GM12874 (cell line): ENCODE results near the gene SUGCT.

Experiments
- TF ChIP-seq, protein P1 (sequence below): IDR thresholded peaks from 2 replicates; pipeline ENCODE4 v1.5.1; 2011; ENCODE audit warnings: low read depth, mild to moderate bottlenecking, control low read depth, low read length, moderate library complexity; ENCODE audit not compliant: insufficient read depth

Gene SUGCT

DNA sequence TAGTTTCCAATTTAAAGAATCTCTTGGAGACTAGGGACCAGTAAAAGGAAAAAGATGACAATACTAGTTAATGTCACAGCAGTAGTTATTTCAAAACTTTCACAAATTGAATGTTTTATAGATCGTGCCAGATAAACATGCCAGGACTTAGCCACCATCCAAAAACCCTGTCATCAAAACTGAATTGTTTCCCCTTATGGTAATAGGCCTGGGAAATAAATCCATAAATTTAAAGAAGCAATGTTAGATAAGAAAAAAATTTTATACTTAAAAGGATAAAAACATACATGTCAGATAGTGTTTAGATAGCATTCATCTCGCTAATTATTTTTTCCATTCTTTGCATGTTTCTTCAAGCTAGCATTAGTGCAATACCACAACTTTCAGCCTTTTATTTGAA, 71.2 kb downstream of the SUGCT start:
- TF ChIP-seq, protein P1, sequence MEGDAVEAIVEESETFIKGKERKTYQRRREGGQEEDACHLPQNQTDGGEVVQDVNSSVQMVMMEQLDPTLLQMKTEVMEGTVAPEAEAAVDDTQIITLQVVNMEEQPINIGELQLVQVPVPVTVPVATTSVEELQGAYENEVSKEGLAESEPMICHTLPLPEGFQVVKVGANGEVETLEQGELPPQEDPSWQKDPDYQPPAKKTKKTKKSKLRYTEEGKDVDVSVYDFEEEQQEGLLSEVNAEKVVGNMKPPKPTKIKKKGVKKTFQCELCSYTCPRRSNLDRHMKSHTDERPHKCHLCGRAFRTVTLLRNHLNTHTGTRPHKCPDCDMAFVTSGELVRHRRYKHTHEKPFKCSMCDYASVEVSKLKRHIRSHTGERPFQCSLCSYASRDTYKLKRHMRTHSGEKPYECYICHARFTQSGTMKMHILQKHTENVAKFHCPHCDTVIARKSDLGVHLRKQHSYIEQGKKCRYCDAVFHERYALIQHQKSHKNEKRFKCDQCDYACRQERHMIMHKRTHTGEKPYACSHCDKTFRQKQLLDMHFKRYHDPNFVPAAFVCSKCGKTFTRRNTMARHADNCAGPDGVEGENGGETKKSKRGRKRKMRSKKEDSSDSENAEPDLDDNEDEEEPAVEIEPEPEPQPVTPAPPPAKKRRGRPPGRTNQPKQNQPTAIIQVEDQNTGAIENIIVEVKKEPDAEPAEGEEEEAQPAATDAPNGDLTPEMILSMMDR: no peak

DNA sequence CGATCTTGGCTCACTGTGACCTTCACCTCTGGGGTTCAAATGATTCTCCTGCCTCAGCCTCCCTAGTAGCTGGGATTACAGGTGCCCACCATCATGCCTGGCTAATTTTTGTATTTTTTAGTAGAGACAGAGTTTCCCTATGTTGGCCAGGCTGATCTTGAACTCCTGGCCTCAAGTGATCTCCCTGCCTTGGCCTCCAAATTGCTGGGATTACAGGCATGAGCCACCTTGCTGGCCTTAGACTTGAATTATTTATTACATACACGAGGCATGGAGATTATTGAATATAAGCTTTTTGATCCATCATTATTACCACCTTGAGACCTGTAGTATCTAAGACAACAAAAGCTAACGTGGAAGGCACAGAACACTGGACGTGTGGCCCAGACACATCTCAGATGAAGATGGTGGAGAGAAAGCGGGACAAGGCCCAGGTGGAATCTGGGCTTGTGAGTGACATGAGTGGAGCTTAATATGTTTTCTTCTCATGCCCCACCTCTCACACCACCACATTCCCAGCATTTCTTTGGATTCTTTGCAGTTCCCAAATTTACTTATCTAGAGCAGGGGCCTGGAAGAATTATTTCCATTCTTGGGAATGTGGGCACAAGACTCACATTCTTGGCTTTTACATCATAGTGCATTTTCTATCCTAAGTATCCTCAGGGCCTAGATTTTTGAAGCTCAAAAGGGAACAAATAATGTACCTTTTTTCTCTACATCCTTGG, 76.6 kb downstream of the SUGCT start:
- TF ChIP-seq, protein P1: no peak

- TF ChIP-seq, protein P1: no peak
Measured at GRCh38 chr7:40213291-40213690, 78.5 kb downstream of the SUGCT start.

DNA sequence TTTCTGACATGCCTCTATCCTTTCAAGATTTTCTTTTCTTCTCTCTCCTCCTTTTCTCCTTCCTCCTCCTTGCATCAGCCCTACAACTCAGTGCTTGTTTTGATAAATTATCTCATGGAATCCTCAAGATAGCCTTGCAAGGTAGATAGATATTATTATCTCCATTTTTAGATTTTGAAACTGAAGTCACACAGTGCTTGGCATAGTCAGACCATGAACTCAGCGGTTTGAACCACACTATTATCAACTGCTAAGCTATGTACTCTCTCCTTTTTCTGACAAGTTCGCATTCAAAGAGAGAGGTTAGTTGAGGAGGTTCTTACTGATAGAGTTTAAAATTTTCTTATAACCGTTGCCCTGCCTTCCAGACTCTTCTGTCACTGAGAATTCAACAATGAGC, 79.1 kb downstream of the SUGCT start:
- TF ChIP-seq, protein P1: no peak

DNA sequence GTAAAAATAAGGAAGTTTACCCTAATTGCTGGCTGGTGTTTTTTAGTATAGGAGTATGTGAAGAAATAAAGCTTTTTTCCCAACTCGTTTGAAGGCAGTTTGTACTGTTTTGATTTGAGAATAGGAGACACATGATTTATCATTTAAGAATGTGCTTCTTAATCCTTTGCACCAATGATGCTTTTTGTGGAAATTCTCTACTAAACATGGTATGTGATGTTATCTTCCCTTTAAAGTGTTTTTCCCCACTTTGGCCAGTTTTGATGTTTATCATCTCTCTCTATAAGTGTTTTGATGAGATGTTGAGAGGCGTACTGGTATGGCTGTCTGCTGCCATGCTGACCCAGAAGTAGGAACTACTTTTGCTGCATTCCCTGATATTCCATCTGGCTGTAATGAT, 85.1 kb downstream of the SUGCT start:
- TF ChIP-seq, protein P1: no peak

DNA sequence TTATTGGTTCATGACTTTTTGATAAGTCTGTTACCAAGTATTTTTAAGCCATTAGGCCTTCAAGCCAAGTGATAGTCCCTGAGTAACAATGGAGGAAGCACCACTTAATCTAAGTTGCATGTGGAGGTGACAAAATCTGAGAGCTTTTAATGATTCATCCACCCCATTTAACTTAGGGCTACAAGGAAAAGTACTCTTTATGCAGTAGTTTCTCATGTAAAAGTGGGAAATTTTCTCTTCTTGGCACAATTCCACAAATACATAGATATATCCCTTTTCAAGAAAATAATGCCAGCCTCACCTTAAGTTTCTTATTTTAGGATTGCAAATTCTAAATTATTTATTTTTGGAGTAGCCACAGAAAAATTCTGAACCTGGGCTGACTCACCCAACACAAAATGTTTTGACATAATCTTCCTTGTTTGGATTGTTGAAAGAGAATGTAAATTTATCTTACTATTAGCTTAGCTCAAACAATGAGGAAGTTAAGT, 85.7 kb downstream of the SUGCT start:
- TF ChIP-seq, protein P1: no peak

DNA sequence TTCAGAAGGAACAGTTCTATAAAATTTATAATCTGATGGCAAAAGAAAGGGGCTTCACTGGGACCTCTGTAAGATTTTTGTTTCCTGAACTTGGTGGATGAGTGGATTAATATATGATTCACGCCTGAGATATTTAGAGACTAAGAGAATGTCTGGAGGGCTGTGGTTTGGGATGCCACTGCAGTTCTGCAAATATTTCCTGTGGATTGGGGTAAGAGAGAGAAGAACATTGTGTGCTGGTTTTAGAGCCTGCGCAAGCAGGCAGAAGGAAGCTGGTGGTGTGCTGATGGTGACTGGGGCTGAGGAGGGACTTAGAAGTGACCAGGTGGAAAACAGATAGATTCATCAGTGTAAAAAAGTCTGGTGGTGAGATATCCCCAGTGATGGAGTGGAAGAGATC, 87.0 kb downstream of the SUGCT start:
- TF ChIP-seq, protein P1: no peak
